ENCODE measurements around the gene ALDH5A1.

GRCh38 chr6:24581084-24581669 is 86.4 kb downstream of the ALDH5A1 start:
- TF ChIP-seq CTCF (IDR thresholded peaks at IDR 0.05) (peak; percentile 63 to 88 (median 71)), POLR2A (IDR thresholded peaks at IDR 0.05) (no peak)

Measured in body of pancreas (tissue), 4 donors.